Subcutaneous preadipocyte (primary cell): ENCODE measurements around the gene RBMXL2. TPM values are rescaled to one million over a fixed set of nuclear protein-coding genes. Genes with fewer than 3 reads are reported as not detected.

Experiments
- total RNA-seq: library from RNA; depleted of rRNA; stranded (reverse); fragments of >200 nt; gene quantifications from 2 replicates; pipeline ENCODE4 v1.2.3, GENCODE V29; 2012

The RBMXL2 gene
- not detected in 2 replicates for total RNA-seq

DNA sequence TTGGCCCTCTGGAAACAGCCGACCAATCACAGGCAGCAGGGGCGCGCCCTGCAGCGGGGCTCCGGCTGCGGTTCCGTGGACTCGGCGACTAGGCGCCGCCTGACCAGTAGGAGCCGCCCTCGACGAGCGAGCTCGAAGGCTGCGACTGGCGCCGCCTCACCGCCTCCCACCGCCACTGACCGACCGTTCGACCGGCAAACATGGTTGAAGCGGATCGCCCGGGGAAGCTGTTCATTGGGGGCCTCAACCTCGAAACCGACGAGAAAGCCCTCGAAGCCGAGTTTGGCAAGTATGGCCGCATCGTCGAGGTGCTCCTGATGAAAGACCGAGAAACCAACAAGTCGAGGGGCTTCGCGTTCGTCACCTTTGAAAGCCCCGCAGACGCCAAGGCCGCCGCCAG is at the start of gene RBMXL2:
Gene RBMXL2 (plus strand): TSS at position 78 of the 400 bp plus-strand sequence. CDS start 123 bp downstream, at position 201.

Other genes starting within 250 kb of the RBMXL2 start
- gene OR10A5, start 243.3 kb upstream of the RBMXL2 start, total RNA-seq: not detected in 2 replicates
- not detected in 2 replicates for gene OR10A2, start 225.9 kb upstream of the RBMXL2 start, total RNA-seq
- not detected in 2 replicates for gene OR10A4, start 212.4 kb upstream of the RBMXL2 start, total RNA-seq
- gene OR2D2, start 196.5 kb upstream of the RBMXL2 start, total RNA-seq: under 0.01 and 0.78 TPM in 2 replicates
- under 0.01 TPM in 1 of 2 replicates, not detected in the other for gene OR2D3, start 168.0 kb upstream of the RBMXL2 start, total RNA-seq
- 2.2 and 5.7 TPM in 2 replicates for gene ZNF215, start 162.6 kb upstream of the RBMXL2 start, total RNA-seq
- 1.2 and 1.8 TPM in 2 replicates for gene ZNF214, start 68.7 kb upstream of the RBMXL2 start, total RNA-seq
- under 0.01 and 0.20 TPM in 2 replicates for gene NLRP14, start 68.5 kb upstream of the RBMXL2 start, total RNA-seq
- gene SYT9, start 162.9 kb downstream of the RBMXL2 start, total RNA-seq: under 0.01 TPM in 1 of 2 replicates, not detected in the other